Stimulated activated CD8-positive, alpha-beta memory T cell treated with anti-CD3 and anti-CD28 coated beads, Interleukin-2, amount 100 ng/mL, for 48 hours (primary cell): Measurements from ENCODE around the gene PHF13.
"Not testable (repeated sequence)": the region's sequence is repeated elsewhere in the genome, so short reads cannot be mapped to it uniquely, and the experiment has no call there.

Source experiments
- DNase-seq, 2 donors: peaks; one replicate each; pipeline ENCODE4 v3.0.0-alpha.2; 2020; ENCODE audit warnings: low read depth in 2 of 2

Gene PHF13

DNA sequence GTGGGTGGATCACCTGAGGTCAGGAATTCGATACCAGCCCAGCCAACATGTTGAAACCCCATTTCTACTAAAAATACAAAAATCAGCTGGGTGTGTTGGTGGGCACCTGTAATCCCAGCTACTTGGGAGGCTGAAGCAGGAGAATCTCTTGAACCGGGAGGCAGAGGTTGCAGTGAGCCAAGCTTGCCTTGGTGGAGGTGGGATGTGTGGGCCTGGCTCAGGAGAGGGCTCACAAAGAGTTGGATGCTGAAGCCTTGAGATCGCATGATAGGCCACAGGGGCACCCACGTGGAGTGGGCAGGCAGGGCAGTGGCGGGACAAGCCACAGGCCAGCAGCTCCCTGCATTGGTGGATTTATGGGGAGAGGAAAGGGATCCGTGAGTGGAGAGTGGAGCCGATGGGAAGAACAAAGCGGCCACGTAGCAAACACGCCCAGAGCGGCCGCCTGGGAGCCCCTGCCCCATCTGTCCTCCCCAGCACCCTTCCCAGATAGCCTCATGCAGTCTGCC is 15.5 kb downstream of the PHF13 start:
- DNase-seq = no peak

DNA sequence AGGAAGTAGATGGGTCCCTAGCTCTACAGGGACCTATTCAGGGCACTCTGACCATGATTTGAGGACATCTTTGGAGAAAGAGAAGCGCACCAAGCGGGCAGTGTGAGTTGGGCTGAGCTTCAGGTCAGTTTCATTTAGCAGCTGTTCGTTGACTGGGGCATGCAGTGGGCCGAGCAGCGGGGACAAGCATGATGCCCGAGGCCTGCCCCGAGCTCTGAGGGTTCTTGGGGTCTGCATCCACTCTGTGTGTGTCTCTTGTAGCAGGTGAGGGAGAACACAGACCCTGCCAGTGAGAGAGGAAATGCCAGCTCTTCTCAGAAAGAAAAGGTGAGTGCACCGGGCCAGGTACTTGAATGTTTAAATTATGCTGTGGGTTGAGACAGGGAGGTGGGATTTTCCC is 16.5 kb downstream of the PHF13 start:
- DNase-seq = no peak

DNA sequence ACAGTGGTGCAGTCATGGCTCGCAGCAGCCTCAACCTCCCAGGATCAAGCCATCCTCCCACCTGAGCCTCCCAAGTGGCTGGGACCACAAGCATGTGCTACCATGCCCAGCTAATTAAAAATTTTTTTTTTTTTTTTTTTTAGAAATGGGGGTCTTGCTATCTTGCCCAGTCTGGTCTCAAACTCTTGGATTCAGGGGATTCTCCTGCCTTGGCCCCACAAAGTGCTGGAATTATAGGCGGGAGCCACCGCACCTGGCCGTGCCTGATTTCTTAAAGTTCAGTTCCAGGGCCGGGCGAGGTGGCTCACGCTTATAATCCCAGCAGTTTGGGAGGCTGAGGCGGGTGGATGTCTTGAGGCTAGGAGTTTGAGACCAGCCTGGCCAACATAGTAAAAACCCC is 17.5 kb downstream of the PHF13 start:
- DNase-seq = no peak

DNA sequence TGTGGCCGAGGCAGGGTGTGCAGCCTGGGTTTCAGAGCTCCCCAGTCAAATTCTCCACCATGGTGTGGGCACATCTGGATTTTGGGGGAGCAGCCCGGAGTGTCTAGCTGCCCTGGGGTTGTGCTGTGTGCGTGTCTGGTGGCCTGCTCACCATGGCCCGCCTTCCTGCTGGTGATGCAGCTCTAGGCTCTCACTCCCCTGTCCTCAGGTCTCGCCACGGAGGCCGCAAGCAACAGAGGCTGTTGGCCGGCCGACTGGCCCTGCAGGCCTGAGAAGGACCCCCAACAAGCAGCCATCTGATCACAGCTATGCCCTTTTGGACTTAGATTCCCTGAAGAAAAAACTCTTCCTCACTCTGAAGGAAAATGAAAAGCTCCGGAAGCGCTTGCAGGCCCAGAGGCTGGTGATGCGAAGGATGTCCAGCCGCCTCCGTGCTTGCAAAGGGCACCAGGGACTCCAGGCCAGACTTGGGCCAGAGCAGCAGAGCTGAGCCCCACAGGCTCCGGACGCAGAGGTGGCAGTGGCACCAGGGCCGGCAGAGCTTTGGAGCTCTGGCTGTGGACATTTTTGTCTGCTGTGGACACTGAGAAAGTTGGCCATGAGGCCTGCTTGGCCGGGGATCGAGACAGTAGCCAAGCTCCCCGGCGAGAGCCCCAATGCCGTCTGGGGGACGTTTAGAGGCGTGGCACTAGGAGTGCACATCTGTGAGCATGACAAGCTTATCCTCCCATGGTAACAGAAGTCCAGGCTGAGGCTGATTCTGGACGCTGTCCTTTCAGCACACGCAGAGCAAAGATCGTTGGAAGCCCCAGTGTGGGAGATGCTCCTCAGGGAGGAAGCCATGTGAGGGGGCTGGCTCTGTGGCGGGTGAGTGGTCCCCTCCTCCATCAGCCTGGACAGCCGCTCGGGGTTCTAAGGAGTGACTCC is 19.3 kb downstream of the PHF13 start:
- no peak for DNase-seq

DNA sequence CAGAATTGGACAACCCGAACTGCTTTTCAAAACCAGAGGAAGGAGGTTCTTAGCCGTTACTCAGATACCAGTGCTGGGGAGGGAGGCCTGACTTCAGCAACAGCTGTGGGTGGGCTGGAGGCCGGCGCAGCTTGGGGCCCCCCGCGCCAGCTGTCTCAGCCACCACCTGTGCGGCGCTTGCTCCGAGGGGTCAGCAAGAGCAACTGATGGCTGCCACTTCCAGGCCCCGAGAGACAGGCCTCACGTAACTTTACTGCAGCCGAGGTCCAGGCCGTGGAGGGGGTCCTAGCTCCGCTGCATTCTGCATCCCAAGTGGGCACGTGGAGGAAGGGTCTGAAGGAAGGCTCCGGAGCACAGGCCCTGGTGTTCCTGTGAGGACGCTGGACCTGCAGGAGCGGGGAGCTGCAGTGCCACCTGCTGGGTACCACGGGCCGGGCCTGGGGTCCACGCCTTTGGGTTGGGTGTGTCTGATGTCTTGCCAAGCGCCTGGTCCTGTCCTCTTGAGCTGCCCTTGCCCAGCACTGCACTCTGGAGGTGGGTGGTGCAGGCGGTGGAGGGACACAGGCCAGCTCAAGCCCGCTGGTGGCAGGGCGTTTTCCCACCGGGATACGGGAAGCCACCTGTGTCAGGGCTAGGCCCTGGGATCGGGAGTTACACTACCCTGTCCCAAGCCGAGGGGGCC is 21.0 kb downstream of the PHF13 start:
- peak in 1 of 2 donors; percentile 17 for DNase-seq

DNA sequence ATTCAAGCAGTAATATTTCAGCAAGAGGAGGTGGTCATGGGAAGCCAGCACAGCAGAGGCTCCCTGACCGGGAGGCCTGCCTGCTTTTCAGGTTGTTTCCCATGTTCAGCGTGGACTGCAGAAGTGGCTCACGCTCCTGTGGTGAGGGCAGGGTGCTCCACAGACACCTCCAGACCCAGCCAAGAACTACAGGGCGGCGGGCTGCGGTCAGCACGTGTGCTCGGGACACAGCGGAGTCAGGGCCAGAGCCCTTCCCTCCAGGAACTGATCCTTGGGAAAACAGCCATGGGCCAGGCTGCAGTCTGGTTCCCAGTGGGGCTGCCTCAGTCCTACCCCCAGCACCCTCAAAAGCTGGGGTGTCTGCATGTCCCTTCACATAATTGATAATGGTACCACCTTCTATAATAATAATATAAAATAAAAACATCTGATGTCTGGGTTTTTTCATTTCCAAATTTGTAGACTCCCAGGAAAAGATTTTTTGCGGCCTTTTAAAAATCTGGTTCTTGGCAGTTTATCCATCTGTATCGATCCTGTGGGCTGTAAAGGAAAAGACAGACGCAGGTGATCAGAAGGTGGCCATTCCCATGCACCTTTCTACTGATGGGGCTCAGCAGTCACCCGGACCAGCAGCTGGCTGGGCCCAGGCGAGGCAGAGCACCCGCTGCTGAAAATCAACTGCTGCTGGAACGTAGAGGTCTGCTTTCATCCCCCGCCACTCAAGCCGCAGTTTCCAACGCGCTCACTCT is 21.8 kb downstream of the PHF13 start:
- DNase-seq = no peak

DNA sequence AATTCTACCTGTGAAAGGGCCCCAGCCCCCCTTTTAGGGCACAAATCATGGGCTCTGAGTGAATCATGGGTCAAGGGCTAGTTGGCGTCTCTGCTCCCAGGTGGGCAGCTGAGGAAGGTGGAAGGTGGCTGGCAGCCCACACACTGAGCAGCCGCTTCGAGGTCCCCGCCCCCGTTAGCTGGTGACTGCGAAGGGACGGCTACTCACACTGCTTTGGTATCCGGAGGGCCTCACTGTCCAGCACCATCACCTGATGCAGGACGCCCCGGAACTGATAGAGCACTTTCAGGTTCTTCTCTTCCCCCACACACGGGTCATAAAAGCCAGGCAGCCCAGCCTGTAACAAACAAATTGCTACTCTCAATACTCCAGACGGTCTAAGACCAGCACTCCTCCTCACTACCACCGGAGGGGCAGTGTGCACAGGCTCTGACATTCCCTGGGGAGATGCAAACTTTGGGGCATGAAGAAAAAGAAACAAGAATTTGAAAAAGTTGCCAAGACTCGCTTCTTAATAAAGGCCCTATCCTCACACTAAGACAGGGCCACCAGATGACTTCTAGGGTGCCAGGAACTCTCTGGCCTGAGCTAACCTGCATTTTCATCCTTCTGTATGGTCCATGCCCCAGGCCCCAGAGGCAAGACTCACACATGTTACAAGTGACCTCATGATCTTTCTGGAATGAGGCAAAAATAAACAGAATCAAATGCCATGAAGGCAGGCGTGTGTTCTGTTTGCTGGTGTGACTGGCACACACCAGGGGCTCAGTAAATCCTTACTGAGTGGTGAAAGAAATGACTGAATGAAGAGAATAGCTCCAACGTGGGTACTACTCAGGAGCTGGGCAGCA is 22.6 kb downstream of the PHF13 start:
- no peak for DNase-seq

DNA sequence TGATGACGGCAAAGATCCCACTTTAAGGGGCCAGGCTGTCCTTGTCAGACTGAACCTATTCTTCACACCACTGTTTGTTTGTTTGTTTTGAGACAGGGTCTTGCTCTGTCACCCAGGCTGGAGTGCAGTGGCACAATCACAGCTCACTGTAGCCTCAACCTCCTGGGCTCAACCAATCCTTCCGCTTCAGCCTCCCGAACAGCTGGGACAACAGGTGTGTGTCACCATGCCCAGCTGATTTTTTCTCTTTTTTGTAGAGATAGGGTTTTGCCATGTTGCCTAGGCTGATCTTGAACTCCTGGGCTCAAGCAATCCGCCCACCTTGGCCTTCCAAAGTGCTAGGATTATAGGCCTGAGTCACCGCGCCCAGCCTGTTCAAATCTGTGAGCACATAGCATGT is 23.2 kb downstream of the PHF13 start:
- not testable (repeated sequence) for DNase-seq

DNA sequence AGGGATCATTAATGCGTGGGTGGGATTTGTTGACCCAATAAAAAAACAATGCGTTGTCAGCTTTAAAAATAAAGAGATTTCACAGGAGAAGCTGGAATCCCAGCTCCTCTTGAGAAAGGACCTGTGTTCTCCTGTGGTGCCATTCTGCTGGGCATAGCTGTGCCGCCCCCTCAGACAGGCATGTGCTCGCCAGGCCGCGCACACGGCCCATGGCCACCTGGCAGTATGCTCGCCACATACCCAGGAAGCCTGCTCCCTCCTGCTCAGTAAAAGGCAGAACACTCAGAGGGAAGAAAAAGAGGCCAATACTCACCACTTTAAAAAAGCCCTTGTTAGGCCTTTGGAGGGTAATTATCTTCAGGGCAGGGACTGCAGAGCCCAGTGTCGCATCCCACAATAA is 24.2 kb downstream of the PHF13 start:
- no peak for DNase-seq

DNA sequence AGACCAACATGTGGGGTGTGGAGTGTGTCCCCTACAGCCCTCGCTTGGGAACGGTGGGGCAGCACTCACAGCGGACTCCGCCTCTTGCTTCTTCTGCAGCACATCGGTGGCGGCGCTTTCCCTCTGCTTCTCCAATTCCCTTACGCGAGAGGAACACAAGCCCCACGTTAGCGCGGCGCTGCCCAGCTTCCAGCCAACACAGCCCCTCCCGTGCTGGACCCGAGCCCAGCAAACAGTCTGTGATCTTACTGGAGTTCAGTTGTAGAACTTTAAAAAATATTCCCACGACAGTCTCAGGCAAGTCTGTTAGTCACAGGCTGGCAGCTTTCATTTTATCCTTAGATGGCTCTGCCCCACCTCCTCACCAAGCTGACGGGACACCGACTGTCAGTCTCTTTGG is 24.7 kb downstream of the PHF13 start:
- no peak for DNase-seq

DNA sequence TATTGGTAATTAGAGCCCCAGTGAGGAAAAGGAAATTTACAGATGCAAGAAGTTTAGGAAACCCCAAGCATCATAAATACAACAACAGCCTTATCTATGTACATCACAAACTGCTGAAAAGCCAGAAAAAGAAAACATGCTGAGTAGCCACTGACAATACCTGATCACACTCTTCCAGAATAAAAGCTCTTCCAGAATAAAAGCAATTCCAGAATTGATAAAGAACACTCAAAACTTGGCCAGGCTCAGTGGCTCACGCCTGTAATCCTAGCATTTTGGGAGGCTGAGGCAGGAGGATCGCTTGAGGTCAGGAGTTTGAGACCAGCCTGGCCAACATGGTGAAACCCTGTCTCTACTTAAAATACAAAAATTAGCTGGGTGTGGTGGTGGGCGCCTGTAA is 27.3 kb downstream of the PHF13 start:
- DNase-seq = not testable (repeated sequence)

DNA sequence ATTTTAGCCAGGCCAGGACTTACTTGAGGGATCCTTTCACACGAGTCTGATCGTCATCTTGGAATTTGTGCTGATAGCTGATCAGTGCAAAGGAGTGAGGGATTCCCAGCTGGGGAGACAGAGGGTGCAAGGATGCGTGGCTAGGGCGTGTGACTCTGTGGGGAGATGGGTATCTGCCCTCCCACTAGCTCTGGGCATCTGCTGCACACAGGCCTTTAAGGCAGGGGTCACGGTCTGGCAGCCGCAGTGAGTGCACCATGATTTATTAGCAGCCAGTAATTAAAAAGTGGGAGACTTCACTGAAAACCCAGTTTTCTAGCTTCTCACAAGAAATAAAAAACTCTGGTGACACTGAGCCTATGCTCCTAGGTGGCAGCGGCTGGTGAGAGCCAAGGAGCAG is 31.5 kb downstream of the PHF13 start:
- no peak for DNase-seq

DNA sequence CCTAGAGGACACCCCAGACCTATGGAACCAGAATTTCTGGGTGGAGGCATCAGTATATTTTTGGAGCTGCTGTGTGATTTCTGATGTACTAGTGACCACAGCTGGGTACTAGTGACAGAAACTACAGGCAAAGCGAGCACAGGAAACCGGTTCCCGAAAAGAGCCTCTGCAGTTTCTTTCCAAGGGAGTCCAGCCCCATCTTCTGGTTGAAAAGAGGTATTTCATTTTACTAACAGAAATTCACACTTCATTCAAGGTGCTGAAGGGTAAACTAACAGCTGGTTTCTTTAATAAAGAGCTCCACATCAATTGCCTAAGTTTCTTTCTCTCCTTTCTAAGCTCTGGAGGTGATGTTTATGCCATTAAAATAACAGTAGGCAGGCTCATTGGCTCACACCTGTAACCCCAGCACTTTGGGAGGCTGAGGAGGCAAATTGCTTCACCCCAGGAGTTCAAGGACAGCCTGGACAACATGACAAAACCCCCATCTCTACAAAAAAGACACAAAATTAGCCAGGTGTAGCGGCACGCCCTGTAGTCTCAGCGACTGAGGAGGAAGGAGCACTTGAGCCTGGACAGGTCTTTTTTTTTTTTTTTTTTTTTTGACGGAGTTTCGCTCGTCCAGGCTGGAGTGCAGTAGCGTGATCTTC is 33.1 kb downstream of the PHF13 start:
- DNase-seq = no peak

DNA sequence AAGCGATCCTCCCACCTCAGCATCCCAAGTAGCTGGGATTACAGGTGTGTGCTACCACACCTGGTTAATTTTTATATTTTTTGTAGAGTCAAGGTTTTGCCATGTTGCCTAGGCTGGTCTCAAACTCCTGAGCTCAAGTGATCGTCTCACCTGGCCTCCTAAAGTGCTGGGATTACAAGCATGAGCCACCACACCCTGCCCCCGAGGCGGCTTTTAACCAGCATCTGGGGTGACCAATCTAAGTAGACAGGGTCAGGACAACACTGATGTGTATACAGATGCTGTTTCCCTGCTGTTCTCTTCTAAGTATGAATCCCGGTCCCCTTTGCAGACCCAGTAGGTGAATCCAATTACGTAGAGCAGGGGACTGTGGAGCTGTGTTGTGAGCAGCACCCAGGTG is 35.0 kb downstream of the PHF13 start:
- DNase-seq = no peak

DNA sequence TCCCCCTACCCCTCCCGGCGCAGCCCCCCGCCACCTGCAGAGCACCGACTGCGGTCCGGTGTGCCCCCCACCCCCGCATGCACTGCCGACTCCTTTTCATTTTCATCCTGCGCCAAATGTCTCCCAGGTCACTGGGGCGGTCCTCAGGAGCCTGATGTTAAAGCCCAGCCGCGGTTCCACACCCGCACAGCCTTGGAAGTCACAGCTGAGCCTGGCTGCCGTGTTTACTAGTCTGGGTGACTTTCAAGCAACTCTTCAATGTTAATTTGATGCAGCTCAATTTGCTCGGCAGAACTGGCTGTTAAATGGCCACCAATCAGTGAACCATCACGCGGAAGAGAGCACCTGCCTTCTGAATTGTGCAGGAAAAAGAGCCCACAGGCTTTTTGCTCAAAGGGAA is 38.4 kb downstream of the PHF13 start:
- DNase-seq = no peak

DNA sequence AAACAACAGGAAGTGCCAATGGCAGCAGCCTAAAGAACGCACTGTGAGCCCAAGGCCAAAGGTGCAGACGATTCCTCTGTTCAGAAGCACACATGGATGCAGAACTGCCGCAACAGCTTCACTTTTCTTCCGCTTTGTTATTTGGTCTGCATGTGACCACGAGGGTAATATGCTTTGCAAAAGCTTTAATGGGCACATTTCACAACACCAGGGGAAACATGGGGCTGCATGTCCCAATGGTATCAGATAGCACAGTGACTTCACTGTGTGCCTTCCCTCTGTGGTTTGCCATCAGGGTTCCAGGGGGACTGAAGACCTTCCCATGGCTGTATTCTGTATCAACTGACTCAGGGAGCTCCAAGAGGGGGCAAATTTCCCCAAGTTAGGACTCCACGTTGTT is 39.5 kb downstream of the PHF13 start:
- no peak for DNase-seq

DNA sequence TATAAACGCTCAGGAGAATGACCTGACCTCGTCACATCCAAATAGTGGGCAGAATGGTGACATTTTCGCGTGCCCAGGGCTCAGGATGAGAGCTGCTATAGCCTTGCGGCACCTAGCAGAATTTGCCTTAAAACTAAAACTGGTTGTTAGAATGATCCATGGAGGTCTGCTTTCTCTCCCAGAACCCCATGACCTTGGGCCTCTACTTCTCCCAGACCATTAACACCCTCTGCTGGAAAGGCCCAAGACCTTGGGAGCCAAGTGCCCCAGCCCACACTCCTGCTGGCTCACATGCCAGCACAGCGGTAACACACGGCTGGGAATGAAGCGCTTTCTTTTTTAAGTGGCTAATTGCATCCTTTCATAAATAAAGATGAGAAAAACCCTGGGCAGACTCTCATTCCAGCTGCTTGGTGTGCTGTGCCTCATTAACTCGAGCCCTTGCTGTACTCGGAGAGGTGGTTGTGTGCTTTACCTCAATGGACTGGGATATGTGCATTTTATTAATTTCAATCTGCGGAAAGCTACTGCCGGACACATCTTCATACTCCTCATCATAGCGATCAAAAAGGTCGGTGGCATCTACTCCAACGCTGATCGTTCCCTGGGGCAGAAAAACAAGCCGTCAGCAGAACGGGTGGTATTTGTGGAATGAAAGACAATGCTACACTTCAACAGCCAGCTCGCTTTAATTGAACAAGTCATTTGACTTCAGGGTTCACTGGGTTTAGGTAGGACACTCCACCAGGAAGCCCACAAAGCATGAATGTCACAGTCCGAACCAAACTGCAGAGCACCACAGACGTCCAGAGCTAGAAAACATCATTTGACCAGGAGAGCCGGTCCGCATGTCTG is 40.1 kb downstream of the PHF13 start:
- no peak for DNase-seq

DNA sequence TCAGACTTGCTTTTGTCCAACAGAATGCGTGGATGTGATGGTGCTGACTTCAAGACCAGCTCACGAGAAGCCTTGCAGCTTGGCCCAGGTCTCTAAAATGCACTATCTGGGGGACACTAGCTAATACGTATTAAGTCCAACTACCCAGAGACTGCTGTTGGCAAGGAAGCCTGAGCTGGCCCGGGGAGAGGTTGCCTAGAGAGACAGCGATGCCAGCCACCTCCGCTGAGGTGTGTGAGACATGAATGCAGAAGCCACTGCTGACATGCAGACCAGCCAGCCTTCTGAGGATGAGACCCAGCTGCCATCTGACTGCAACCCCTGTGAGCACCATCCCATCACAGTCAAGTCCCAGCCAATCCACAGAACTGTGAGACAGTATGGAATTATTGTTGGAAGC is 43.6 kb downstream of the PHF13 start:
- no peak for DNase-seq

DNA sequence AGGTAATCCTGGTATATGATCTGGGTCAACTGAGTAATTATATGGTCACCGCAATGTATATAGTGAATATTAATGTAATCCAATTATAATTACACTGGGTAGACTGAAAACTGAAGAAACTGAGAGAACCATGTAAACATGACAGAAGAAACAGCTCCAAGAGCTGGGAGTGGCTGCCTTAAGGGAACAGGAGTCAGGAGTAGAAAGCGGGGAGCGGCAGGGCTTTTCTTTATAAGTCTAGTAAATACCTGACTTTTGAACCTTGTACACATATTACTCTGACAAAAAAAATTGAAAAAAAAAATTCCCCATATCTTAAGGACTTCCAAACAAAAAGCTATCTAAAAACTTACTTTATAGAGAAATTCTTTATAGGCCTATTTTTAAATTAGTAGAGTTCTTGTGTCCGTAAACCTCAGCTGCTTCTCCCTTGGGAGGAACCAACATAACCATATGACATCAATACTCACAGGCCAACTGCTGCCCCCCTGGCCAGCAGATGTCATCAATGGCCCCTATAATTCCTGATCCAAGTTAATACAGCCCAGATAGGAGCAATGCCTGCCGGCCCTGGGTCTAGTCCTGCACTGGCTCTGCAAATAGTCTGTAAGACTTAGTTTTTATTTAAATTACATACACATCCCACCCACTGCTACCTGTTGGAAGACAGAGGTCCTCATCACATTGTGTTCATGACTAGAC is 45.0 kb downstream of the PHF13 start:
- no peak for DNase-seq
